Measurements from ENCODE around the gene CSMD2.

DNA sequence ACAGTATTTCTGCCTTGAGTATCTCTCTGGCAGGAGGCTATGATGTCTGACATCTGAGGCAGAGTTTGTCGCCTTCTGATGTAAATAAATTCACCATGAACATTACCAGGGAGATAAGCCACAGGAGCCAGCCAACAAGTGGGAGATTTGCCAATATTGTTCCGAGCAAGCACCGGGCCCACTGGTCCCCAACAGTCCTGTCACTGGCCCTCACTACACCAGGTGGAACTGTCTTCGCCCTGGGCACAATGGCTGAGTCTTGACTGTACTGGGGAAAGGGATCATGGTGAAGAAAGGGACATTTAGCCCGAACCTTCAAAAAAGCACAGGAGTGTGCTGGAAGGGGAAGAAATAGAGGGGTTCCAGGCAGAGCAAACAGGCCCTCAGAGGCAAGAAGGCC lies 243.7 kb downstream of the CSMD2 start:
- TF ChIP-seq EZH2 (IDR thresholded peaks at IDR 0.05; ENCODE audit: borderline replicate concordance, low read depth, low read length, severe bottlenecking) (no peak), CTCF (IDR thresholded peaks at IDR 0.05; ENCODE audit: borderline replicate concordance, extremely low read depth, low read length, poor library complexity, severe bottlenecking) (no peak)
